OCI-LY1 (cell line): ENCODE measurements around the gene CAMK4.

ENCODE experiments used
- EZH2 ChIP-seq: fragments of 200-600 bp; sonication (generic), shearing (Covaris generic); IDR thresholded peaks from 2 replicates; pipeline ENCODE4 v1.8.0; 2017; ENCODE audit warnings: borderline replicate concordance, mixed run types, mild to moderate bottlenecking, antibody characterized with exemption, low read length, moderate library complexity, mixed read lengths
- TF ChIP-seq, protein P1 (sequence below): fragments of 200-600 bp; sonication (generic), shearing (Covaris generic); IDR thresholded peaks from 2 replicates; pipeline ENCODE4 v1.5.1; 2017; ENCODE audit warnings: mild to moderate bottlenecking, antibody characterized with exemption, low read length, moderate library complexity, mixed read lengths

DNA sequence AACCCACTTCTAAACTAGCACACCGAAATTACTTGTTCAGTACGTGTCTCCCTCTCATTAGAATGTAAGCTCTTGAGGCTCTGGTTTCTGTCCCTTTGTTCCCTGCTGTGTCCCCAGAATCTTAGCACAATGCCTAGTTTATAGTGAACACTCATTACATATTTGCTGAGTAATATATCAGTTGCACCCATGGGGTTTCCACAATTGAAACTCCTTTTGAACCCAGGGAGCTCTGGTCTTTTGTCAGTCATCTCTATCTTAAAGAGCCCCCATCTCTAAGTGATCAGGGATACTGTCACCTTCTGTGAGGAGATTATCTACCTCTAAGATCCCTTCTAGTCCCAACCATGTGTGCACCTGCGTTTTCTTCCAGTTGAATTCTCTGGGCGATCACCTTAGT is 12.8 kb downstream of the CAMK4 start:
- TF ChIP-seq, protein P1, sequence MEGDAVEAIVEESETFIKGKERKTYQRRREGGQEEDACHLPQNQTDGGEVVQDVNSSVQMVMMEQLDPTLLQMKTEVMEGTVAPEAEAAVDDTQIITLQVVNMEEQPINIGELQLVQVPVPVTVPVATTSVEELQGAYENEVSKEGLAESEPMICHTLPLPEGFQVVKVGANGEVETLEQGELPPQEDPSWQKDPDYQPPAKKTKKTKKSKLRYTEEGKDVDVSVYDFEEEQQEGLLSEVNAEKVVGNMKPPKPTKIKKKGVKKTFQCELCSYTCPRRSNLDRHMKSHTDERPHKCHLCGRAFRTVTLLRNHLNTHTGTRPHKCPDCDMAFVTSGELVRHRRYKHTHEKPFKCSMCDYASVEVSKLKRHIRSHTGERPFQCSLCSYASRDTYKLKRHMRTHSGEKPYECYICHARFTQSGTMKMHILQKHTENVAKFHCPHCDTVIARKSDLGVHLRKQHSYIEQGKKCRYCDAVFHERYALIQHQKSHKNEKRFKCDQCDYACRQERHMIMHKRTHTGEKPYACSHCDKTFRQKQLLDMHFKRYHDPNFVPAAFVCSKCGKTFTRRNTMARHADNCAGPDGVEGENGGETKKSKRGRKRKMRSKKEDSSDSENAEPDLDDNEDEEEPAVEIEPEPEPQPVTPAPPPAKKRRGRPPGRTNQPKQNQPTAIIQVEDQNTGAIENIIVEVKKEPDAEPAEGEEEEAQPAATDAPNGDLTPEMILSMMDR = no peak
- TF ChIP-seq EZH2 = no peak
